Mammary epithelial cell (primary cell): ENCODE measurements around the gene TBC1D23.

ENCODE experiments used
- CTCF ChIP-seq, 2 donors: IDR thresholded peaks in 1 of 2; conservative IDR thresholded peaks in 1 of 2; 2 replicates each; pipeline ENCODE4 v1.5.1; 2011 to 2012; ENCODE audit warnings: inconsistent platforms in 2 of 2, low read length in 2 of 2, mild to moderate bottlenecking in 2 of 2, control low read depth in 1 of 2, low read depth in 1 of 2; ENCODE audit not compliant: insufficient read depth in 1 of 2; ENCODE audit errors: extremely low read depth in 1 of 2
- EZH2 ChIP-seq: IDR thresholded peaks from 2 replicates; pipeline ENCODE4 v1.6.1; 2012; ENCODE audit warnings: low read length, inconsistent platforms, borderline replicate concordance

DNA sequence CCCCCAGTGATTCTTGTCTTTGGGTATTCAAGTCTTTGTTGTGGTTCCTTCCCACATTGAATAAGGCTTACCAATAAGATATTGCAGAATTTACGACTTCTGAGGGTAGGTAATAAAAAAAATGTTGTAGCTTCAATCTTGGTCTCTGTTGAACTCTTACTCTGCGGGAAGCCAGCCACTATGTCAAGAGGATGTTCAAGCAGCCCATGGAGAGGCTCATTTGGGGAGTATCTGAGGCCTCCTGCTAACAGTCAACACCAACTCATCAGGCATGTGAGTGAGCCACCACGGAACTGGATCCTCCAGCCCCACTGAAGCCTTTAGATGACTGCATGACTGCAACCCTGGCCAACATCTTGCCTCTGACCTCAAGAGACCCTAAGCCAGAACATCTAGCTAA lies 3.2 kb upstream of the TBC1D23 start:
- TF ChIP-seq EZH2 (no peak), CTCF (conservative IDR thresholded peaks at IDR 0.05 in 1 of 2, IDR thresholded peaks at IDR 0.05 in 1 of 2; ENCODE audit: extremely low read depth in 1 of 2, insufficient read depth in 1 of 2, low read depth in 1 of 2, low read length in 2 of 2) (no peak)
